ENCODE results near the gene TSN. TPM values are rescaled to one million over a fixed set of nuclear protein-coding genes. Genes with fewer than 3 reads are reported as not detected.

TSN gene
- total and polyA plus RNA-seq, 10 of the 15 experiments (the other 5 are each of a cell fraction or from before 2014, with no cell fraction given), result 45.6 to 102 (median 59.2) TPM

GRCh38 chr2:121768143-121768755, 12.8 kb downstream of the TSN start:
- ChIA-PET POLR2A (interaction anchor here (0.6 to 1.3 kb wide), 2 partner anchors 11 to 402 kb away, joined by 4 read pairs; no protein-coding TSS in a partner anchor), RAD21 (ENCODE audit: unreplicated experiment) (no interaction called here), SMC1A (ENCODE audit: uncharacterized antibody, unreplicated experiment) (no interaction called here), CTCF (no interaction called here)
- TF ChIP-seq TCF12 (IDR thresholded peaks at IDR 0.05; ENCODE audit: low read depth, low read length) (no peak), POLR2A (IDR thresholded peaks at IDR 0.05; ENCODE audit: low read depth, low read length) (no peak), POLR2AphosphoS5 (IDR thresholded peaks at IDR 0.05; ENCODE audit: low read length) (peak; percentile 38; the same call in 1 of the 2 replicates)
- Histone ChIP-seq H3K4me3 (no peak overlapping the region), H3K79me2 (ENCODE audit: control insufficient read depth, insufficient read depth, low read length) (no peaks in the 10 kb centered on the region), H3K27ac (ENCODE audit: control insufficient read depth, insufficient read depth) (no peak overlapping the region), H2AFZ (ENCODE audit: control insufficient read depth, low read depth, low read length) (no peak overlapping the region), H4K20me1 (ENCODE audit: control insufficient read depth, insufficient read depth) (no peaks in the 10 kb centered on the region), H3K4me1 (ENCODE audit: control insufficient read depth, insufficient read depth, low read length) (no peaks in the 10 kb centered on the region), H3K9me3 (replicated peaks; ENCODE audit: control insufficient read depth, insufficient read depth, low read length) (no peaks in the 10 kb centered on the region), H3K36me3 (ENCODE audit: control insufficient read depth in 2 of 2, insufficient read depth in 2 of 2, low read length in 1 of 2) (peaks cover 7 to 15% of the 10 kb centered on the region in 2 experiments), H3K9ac (ENCODE audit: control insufficient read depth, insufficient read depth, low read length) (no peak overlapping the region), H3K27me3 (replicated peaks in 1 of 2; ENCODE audit: control insufficient read depth in 2 of 2, insufficient read depth in 2 of 2, low read length in 1 of 2) (no peaks in the 10 kb centered on the region), H3K4me2 (ENCODE audit: control insufficient read depth, insufficient read depth) (no peak overlapping the region)
- in situ Hi-C loops (cut with MboI), result no loop called here
- ATAC-seq (no peak), DNase-seq (ENCODE audit: low read depth, low spot score) (no peak), FAIRE-seq (no peak)
- WGBS (ENCODE audit: insufficient coverage, insufficient replicate concordance, low lambda C conversion rate, missing lambda C conversion rate), result 89% methylated on average over 5 of the region's 5 CpGs
- BruUV-seq (replicated peaks), result no TSS peak
- intact Hi-C loops (cut with micrococcal nuclease; ENCODE audit: unreplicated experiment), result no loop called here

- POLR2A ChIA-PET, result no interaction called here
- no peak overlapping the region for H3K4me2 ChIP-seq (ENCODE audit: control insufficient read depth, insufficient read depth)
- H3K27me3 ChIP-seq (replicated peaks in 1 of 2; ENCODE audit: control insufficient read depth in 2 of 2, insufficient read depth in 2 of 2, low read length in 1 of 2), result no peaks in the 10 kb centered on the region
- no peak for FAIRE-seq
- SMC1A ChIA-PET (ENCODE audit: uncharacterized antibody, unreplicated experiment), result no interaction called here
- no peak overlapping the region for H3K27ac ChIP-seq (ENCODE audit: control insufficient read depth, insufficient read depth)
- H3K36me3 ChIP-seq (ENCODE audit: control insufficient read depth in 2 of 2, insufficient read depth in 2 of 2, low read length in 1 of 2), result peaks cover 2 to 7% of the 10 kb centered on the region in 2 experiments; a peak in 2 of 4 replicates
- in situ Hi-C loops (cut with MboI), result no loop called here
- BruUV-seq (replicated peaks), result no TSS peak
- no peaks in the 10 kb centered on the region for H3K4me1 ChIP-seq (ENCODE audit: control insufficient read depth, insufficient read depth, low read length)
- TF ChIP-seq BCL3 (IDR thresholded peaks at IDR 0.05; ENCODE audit: borderline replicate concordance, insufficient read depth, low read depth, low read length, poor library complexity, severe bottlenecking) (no peak), RUNX3 (IDR thresholded peaks at IDR 0.05; ENCODE audit: low read length) (no peak), CHD4 (IDR thresholded peaks at IDR 0.05) (no peak), MXI1 (IDR thresholded peaks at IDR 0.05; ENCODE audit: low read depth, low read length) (no peak), FOXK2 (IDR thresholded peaks at IDR 0.05) (no peak), ZNF622 (IDR thresholded peaks at IDR 0.05) (no peak), SUPT20H (IDR thresholded peaks at IDR 0.05; ENCODE audit: borderline replicate concordance, control insufficient read depth, low read depth, low read length) (no peak), BACH1 (IDR thresholded peaks at IDR 0.05; ENCODE audit: borderline replicate concordance) (no peak)
- TF ChIP-seq, protein P1, sequence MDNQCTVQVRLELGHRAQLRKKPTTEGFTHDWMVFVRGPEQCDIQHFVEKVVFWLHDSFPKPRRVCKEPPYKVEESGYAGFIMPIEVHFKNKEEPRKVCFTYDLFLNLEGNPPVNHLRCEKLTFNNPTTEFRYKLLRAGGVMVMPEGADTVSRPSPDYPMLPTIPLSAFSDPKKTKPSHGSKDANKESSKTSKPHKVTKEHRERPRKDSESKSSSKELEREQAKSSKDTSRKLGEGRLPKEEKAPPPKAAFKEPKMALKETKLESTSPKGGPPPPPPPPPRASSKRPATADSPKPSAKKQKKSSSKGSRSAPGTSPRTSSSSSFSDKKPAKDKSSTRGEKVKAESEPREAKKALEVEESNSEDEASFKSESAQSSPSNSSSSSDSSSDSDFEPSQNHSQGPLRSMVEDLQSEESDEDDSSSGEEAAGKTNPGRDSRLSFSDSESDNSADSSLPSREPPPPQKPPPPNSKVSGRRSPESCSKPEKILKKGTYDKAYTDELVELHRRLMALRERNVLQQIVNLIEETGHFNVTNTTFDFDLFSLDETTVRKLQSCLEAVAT (IDR thresholded peaks at IDR 0.05), result no peak
- DNase-seq (ENCODE audit: low read depth, low spot score), result no peak
- 87% methylated on average over 6 of the region's 6 CpGs for WGBS (ENCODE audit: insufficient coverage, insufficient replicate concordance, low lambda C conversion rate, missing lambda C conversion rate)
- no peak overlapping the region for H3K4me3 ChIP-seq
- H3K9me3 ChIP-seq (replicated peaks; ENCODE audit: control insufficient read depth, insufficient read depth, low read length), result no peaks in the 10 kb centered on the region
- intact Hi-C loops (cut with micrococcal nuclease; ENCODE audit: unreplicated experiment), result no loop called here
- RAD21 ChIA-PET (ENCODE audit: unreplicated experiment), result no interaction called here
- H3K79me2 ChIP-seq (ENCODE audit: control insufficient read depth, insufficient read depth, low read length), result no peaks in the 10 kb centered on the region
- ATAC-seq, result no peak
- H3K9ac ChIP-seq (ENCODE audit: control insufficient read depth, insufficient read depth, low read length), result no peak overlapping the region
- no peak overlapping the region for H2AFZ ChIP-seq (ENCODE audit: control insufficient read depth, low read depth, low read length)
- H4K20me1 ChIP-seq (ENCODE audit: control insufficient read depth, insufficient read depth), result no peaks in the 10 kb centered on the region
- CTCF ChIA-PET, result no interaction called here
Measured at GRCh38 chr2:121771976-121772742, 16.7 kb downstream of the TSN start.
